HCT116 (cell line): Measurements from ENCODE around the gene C11orf68.

ENCODE experiments used
- ATF3 ChIP-seq: IDR thresholded peaks from 2 replicates; pipeline ENCODE4 v1.6.1; 2012
- CEBPB ChIP-seq: IDR thresholded peaks from 2 replicates; pipeline ENCODE4 v1.6.1; 2012; ENCODE audit warnings: low read depth
- CTCF ChIP-seq, 3 experiments: fragments of 200-600 bp in 1 of 3; sonication (generic) in 1 of 3; IDR thresholded peaks in 2 of 3; conservative IDR thresholded peaks in 1 of 3; 2 replicates each; pipeline ENCODE4 v1.5.1; 2012 to 2017; ENCODE audit warnings: low read depth in 2 of 3, low read length in 2 of 3, antibody characterized with exemption in 1 of 3, borderline replicate concordance in 1 of 3, control low read depth in 1 of 3, mild to moderate bottlenecking in 1 of 3, mixed read lengths in 1 of 3, mixed run types in 1 of 3, moderate library complexity in 1 of 3; ENCODE audit not compliant: insufficient read depth in 1 of 3
- EGR1 ChIP-seq: IDR thresholded peaks from 2 replicates; pipeline ENCODE4 v1.6.1; 2012; ENCODE audit warnings: low read depth
- EZH2phosphoT487 ChIP-seq: fragments of 200-600 bp; IDR thresholded peaks from 2 replicates; pipeline ENCODE4 v1.6.1; 2018; ENCODE audit warnings: antibody characterized with exemption, borderline replicate concordance
- POLR2A ChIP-seq: IDR thresholded peaks from 2 replicates; pipeline ENCODE4 v1.7.0; 2011; ENCODE audit warnings: borderline replicate concordance; ENCODE audit not compliant: insufficient read depth, insufficient read length; ENCODE audit errors: extremely low read depth
- REST ChIP-seq: IDR thresholded peaks from 2 replicates; pipeline ENCODE4 v1.6.1; 2012; ENCODE audit warnings: low read depth
- SP1 ChIP-seq: IDR thresholded peaks from 2 replicates; pipeline ENCODE4 v1.6.1; 2012; ENCODE audit warnings: low read depth
- ZNF274 ChIP-seq: fragments of 200-500 bp; sonication (Bioruptor generic); IDR thresholded peaks from 2 replicates; pipeline ENCODE4 v1.6.1; 2014; ENCODE audit warnings: mild to moderate bottlenecking, low read depth, low read length, inconsistent platforms

GRCh38 chr11:65919573-65920371 is 910 bp upstream of the C11orf68 start:
- TF ChIP-seq CTCF (IDR thresholded peaks at IDR 0.05 in 2 of 3, conservative IDR thresholded peaks at IDR 0.05 in 1 of 3; ENCODE audit: borderline replicate concordance in 1 of 3, insufficient read depth in 1 of 3, low read depth in 2 of 3, low read length in 2 of 3) = no peak
- TF ChIP-seq CEBPB = no peak
- no peak for TF ChIP-seq ZNF274
- no peak for TF ChIP-seq POLR2A
- no peak for TF ChIP-seq REST
- TF ChIP-seq EZH2phosphoT487 = no peak
- no peak for TF ChIP-seq ATF3
- no peak for TF ChIP-seq EGR1
- no peak for TF ChIP-seq SP1
